HAP-1 (cell line): Measurements from ENCODE around the gene UCP3.

ENCODE experiments used
- DNase-seq, 2 experiments: peaks; one replicate each; pipeline ENCODE4 v3.0.0-alpha.2; 2016 to 2020; ENCODE audit warnings: low spot score in 2 of 2
- H3K27me3 ChIP-seq: fragments of 250-450 bp; sonication (Bioruptor Pico); 2 replicates; pipeline ENCODE4 v1.5.1; 2020; ENCODE audit warnings: low read depth, mild to moderate bottlenecking, moderate library complexity
- H3K36me3 ChIP-seq: fragments of 250-450 bp; sonication (Bioruptor Pico); replicated peaks from 2 replicates; pipeline ENCODE4 v1.5.1; 2020; ENCODE audit warnings: mild to moderate bottlenecking
- H3K4me1 ChIP-seq: fragments of 250-450 bp; sonication (Bioruptor Pico); 2 replicates; pipeline ENCODE4 v1.5.1; 2020; ENCODE audit warnings: mild to moderate bottlenecking
- H3K4me3 ChIP-seq: fragments of 250-450 bp; sonication (Bioruptor Pico); 2 replicates; pipeline ENCODE4 v1.5.1; 2020; ENCODE audit warnings: mild to moderate bottlenecking, moderate library complexity
- H3K9me3 ChIP-seq: fragments of 250-450 bp; sonication (Bioruptor Pico); 2 replicates; pipeline ENCODE4 v1.5.1; 2020; ENCODE audit warnings: mild to moderate bottlenecking, moderate library complexity
- in situ Hi-C: fragments of 300-500 bp; cut with MboI; formaldehyde crosslinking; loops from 3 replicates; pipeline ENCODE4 v1.14.3; 2020; ENCODE audit warnings: low sequenced_read_pairs, inconsistent platforms, mixed read lengths

The UCP3 gene

GRCh38 chr11:74008373-74009229 lies at the start of gene UCP3:
UCP3 (minus strand) TSS chr11:74009085; CDS start chr11:74007042, 2,043 bp downstream.
- H3K27me3 ChIP-seq = no peaks in the 10 kb centered on the region
- H3K36me3 ChIP-seq = no peaks in the 10 kb centered on the region
- H3K4me3 ChIP-seq = no peak within 1 kb of the TSS
- in situ Hi-C loops = no loop called here
- H3K9me3 ChIP-seq = no peaks in the 10 kb centered on the region
- no peaks in the 10 kb centered on the region for H3K4me1 ChIP-seq
- no peak for DNase-seq

GRCh38 chr11:74057249-74058151 lies 48.6 kb upstream of the UCP3 start:
- in situ Hi-C loops = no loop called here

GRCh38 chr11:74055938-74056337 lies 47.1 kb upstream of the UCP3 start:
- Histone ChIP-seq H3K4me1 (no peaks in the 10 kb centered on the region), H3K9me3 (no peaks in the 10 kb centered on the region), H3K36me3 (no peaks in the 10 kb centered on the region; the same call in 1 of the 2 replicates), H3K4me3 (no peak overlapping the region), H3K27me3 (no peaks in the 10 kb centered on the region)
- in situ Hi-C loops = no loop called here
- DNase-seq = no peak

More at GRCh38 chr11:74057249-74058151, 48.6 kb upstream of the UCP3 start:
- Histone ChIP-seq H3K4me1 (no peaks in the 10 kb centered on the region), H3K27me3 (no peaks in the 10 kb centered on the region), H3K9me3 (no peaks in the 10 kb centered on the region), H3K36me3 (no peaks in the 10 kb centered on the region; the same call in 1 of the 2 replicates), H3K4me3 (no peak overlapping the region)
- DNase-seq = no peak

- H3K36me3 ChIP-seq = 0 out of 2 replicates have a peak, but pooled peaks cover 4% of the 10 kb centered on the region
- in situ Hi-C loops = no loop called here
These were observed 41.6 kb upstream of the UCP3 start for GRCh38 chr11:74050465-74050864.

GRCh38 chr11:74048993-74049392 lies 40.1 kb upstream of the UCP3 start:
- Histone ChIP-seq H3K9me3 (no peaks in the 10 kb centered on the region), H3K4me3 (no peak overlapping the region), H3K36me3 (0 out of 2 replicates have a peak, but pooled peaks cover 4% of the 10 kb centered on the region), H3K27me3 (no peaks in the 10 kb centered on the region), H3K4me1 (peaks cover 6% of the 10 kb centered on the region)
- in situ Hi-C loops = no loop called here
- DNase-seq = no peak

More at GRCh38 chr11:74050465-74050864, 41.6 kb upstream of the UCP3 start:
- Histone ChIP-seq H3K4me3 (no peak overlapping the region), H3K27me3 (no peaks in the 10 kb centered on the region), H3K9me3 (no peaks in the 10 kb centered on the region), H3K4me1 (no peaks in the 10 kb centered on the region)
- DNase-seq = no peak

- peaks cover 6% of the 10 kb centered on the region for H3K4me1 ChIP-seq
- H3K36me3 ChIP-seq = 0 out of 2 replicates have a peak, but pooled peaks cover 4% of the 10 kb centered on the region
- in situ Hi-C loops = no loop called here
- no peaks in the 10 kb centered on the region for H3K27me3 ChIP-seq
- DNase-seq = peak; percentile 13 to 82
- no peaks in the 10 kb centered on the region for H3K9me3 ChIP-seq
- no peak overlapping the region for H3K4me3 ChIP-seq
These were observed 35.7 kb upstream of the UCP3 start for GRCh38 chr11:74044538-74044937.

- Histone ChIP-seq H3K9me3 (no peaks in the 10 kb centered on the region), H3K4me1 (peaks cover 6% of the 10 kb centered on the region), H3K36me3 (0 out of 2 replicates have a peak, but pooled peaks cover 4% of the 10 kb centered on the region), H3K4me3 (no peak overlapping the region), H3K27me3 (no peaks in the 10 kb centered on the region)
- DNase-seq = no peak
- in situ Hi-C loops = no loop called here
These were observed 34.6 kb upstream of the UCP3 start for GRCh38 chr11:74043450-74043849.

GRCh38 chr11:74037309-74037708 lies 28.4 kb upstream of the UCP3 start:
- H3K27me3 ChIP-seq = no peaks in the 10 kb centered on the region
- H3K4me1 ChIP-seq = no peaks in the 10 kb centered on the region
- in situ Hi-C loops = no loop called here
- H3K36me3 ChIP-seq = peaks cover 15% of the 10 kb centered on the region
- H3K4me3 ChIP-seq = no peak overlapping the region
- H3K9me3 ChIP-seq = no peaks in the 10 kb centered on the region
- DNase-seq = no peak

- Histone ChIP-seq H3K27me3 (no peaks in the 10 kb centered on the region), H3K4me3 (no peak overlapping the region), H3K36me3 (peaks cover 15% of the 10 kb centered on the region), H3K9me3 (no peaks in the 10 kb centered on the region), H3K4me1 (no peaks in the 10 kb centered on the region)
- in situ Hi-C loops = no loop called here
- DNase-seq = no peak
These were observed 26.4 kb upstream of the UCP3 start for GRCh38 chr11:74035264-74035663.

GRCh38 chr11:74033046-74033445 lies 24.2 kb upstream of the UCP3 start:
- no peaks in the 10 kb centered on the region for H3K9me3 ChIP-seq
- H3K4me1 ChIP-seq = no peaks in the 10 kb centered on the region
- no peaks in the 10 kb centered on the region for H3K27me3 ChIP-seq
- peaks cover 15% of the 10 kb centered on the region for H3K36me3 ChIP-seq
- in situ Hi-C loops = no loop called here
- no peak overlapping the region for H3K4me3 ChIP-seq
- DNase-seq = no peak

- no peaks in the 10 kb centered on the region for H3K9me3 ChIP-seq
- in situ Hi-C loops = no loop called here
- H3K4me3 ChIP-seq = no peak overlapping the region
- no peaks in the 10 kb centered on the region for H3K4me1 ChIP-seq
- no peak for DNase-seq
- no peaks in the 10 kb centered on the region for H3K27me3 ChIP-seq
- H3K36me3 ChIP-seq = peaks cover 9% of the 10 kb centered on the region; the same call in 1 of the 2 replicates
These were observed 22.1 kb upstream of the UCP3 start for GRCh38 chr11:74030723-74031676.

GRCh38 chr11:74025467-74026166 lies 16.7 kb upstream of the UCP3 start:
- Histone ChIP-seq H3K4me1 (no peaks in the 10 kb centered on the region), H3K27me3 (no peaks in the 10 kb centered on the region), H3K36me3 (no peaks in the 10 kb centered on the region), H3K9me3 (no peaks in the 10 kb centered on the region), H3K4me3 (no peak overlapping the region)
- DNase-seq = no peak
- in situ Hi-C loops = no loop called here
